Esophagus squamous epithelium (tissue), 4 donors: Measurements from ENCODE around the gene GTF2H2C.
"Not testable (repeated sequence)": the region's sequence is repeated elsewhere in the genome, so short reads cannot be mapped to it uniquely, and the experiment has no call there.

Experiments
- CTCF ChIP-seq, 6 experiments: fragments of 450-650 bp in 4 of 6; fragments of 200-600 bp in 2 of 6; sonication (generic) in 2 of 6; IDR thresholded peaks; one replicate each; pipeline ENCODE4 v1.5.1; 2016 to 2019; ENCODE audit warnings: antibody characterized with exemption in 6 of 6, mild to moderate bottlenecking in 4 of 6, moderate library complexity in 4 of 6
- POLR2A ChIP-seq, 4 donors: fragments of 450-650 bp; IDR thresholded peaks; one replicate each; pipeline ENCODE4 v1.6.1; 2017; ENCODE audit warnings: antibody characterized with exemption in 4 of 4, mild to moderate bottlenecking in 4 of 4, moderate library complexity in 3 of 4

GRCh38 chr5:69515570-69515969, 44.4 kb upstream of the GTF2H2C start:
- not testable (repeated sequence) for TF ChIP-seq CTCF, POLR2A (IDR thresholded peaks at IDR 0.05)
